Natural killer cell (primary cell): ENCODE measurements around the gene ZNF786. TPM values are rescaled to one million over a fixed set of nuclear protein-coding genes. Genes with fewer than 3 reads are reported as not detected.

ENCODE experiments used
- ATAC-seq, 3 donors: fragments of 150-1000 bp in 2 of 3; fragments of 200-7000 bp in 1 of 3; cut with Tn5 transposase; 1 replicate in 1 of 3; 2 replicates in 2 of 3; pipeline ENCODE4 v1.10.0; 2021; ENCODE audit warnings: mild to moderate bottlenecking in 2 of 3, moderate library complexity in 2 of 3
- DNase-seq, 2 donors: peaks; one replicate each; pipeline versions ENCODE4 v3.0.0 to v3.0.0-alpha.2; 2013 to 2021; ENCODE audit warnings: mixed read lengths in 1 of 2
- H3K27ac ChIP-seq: one replicate; pipeline ENCODE4 v1.5.1; 2013; ENCODE audit warnings: mild to moderate bottlenecking, low read length
- H3K27me3 ChIP-seq: one replicate; pipeline ENCODE4 v1.6.1; 2013; ENCODE audit warnings: low read length; ENCODE audit not compliant: control insufficient read depth, insufficient read depth
- H3K36me3 ChIP-seq: one replicate; pipeline ENCODE4 v1.6.1; 2013; ENCODE audit warnings: low read length; ENCODE audit not compliant: control insufficient read depth, insufficient read depth
- H3K4me1 ChIP-seq: one replicate; pipeline ENCODE4 v1.6.1; 2013; ENCODE audit warnings: low read length; ENCODE audit not compliant: control insufficient read depth, insufficient read depth
- H3K4me3 ChIP-seq: one replicate; pipeline ENCODE4 v1.5.1; 2013; ENCODE audit warnings: low read length
- H3K9me3 ChIP-seq: one replicate; pipeline ENCODE4 v1.6.1; 2013; ENCODE audit warnings: low read length; ENCODE audit not compliant: control insufficient read depth, insufficient read depth
- H3K27ac Mint-ChIP-seq, 2 donors: one replicate each; pipeline ENCODE4 v1.8.0; 2022; ENCODE audit warnings: mild to moderate bottlenecking in 2 of 2, mixed read lengths in 2 of 2, moderate library complexity in 1 of 2
- H3K27me3 Mint-ChIP-seq, 2 donors: one replicate each; pipeline ENCODE4 v1.8.0; 2022; ENCODE audit warnings: low read depth in 2 of 2, mixed read lengths in 2 of 2
- H3K36me3 Mint-ChIP-seq: one replicate; pipeline ENCODE4 v1.8.0; 2022; ENCODE audit warnings: mixed read lengths
- H3K4me1 Mint-ChIP-seq, 2 donors: one replicate each; pipeline ENCODE4 v1.8.0; 2022; ENCODE audit warnings: mixed read lengths in 2 of 2
- H3K4me3 Mint-ChIP-seq: one replicate; pipeline ENCODE4 v1.8.0; 2022; ENCODE audit warnings: mild to moderate bottlenecking, moderate library complexity, mixed read lengths
- H3K9me3 Mint-ChIP-seq, 2 donors: one replicate each; pipeline ENCODE4 v1.8.0; 2022; ENCODE audit warnings: mixed read lengths in 2 of 2
- CTCF ChIP-seq: fragments of 200-600 bp; IDR thresholded peaks from one replicate; pipeline ENCODE4 v1.8.0; 2022; ENCODE audit warnings: antibody characterized with exemption
- WGBS: methylation state at CpG from one replicate; pipeline ENCODE4 v1.1.7; 2013; ENCODE audit warnings: missing lambda C conversion rate; ENCODE audit not compliant: insufficient coverage; 5-methylcytosine and 5-hydroxymethylcytosine counted together
- intact Hi-C: fragments of 100-400 bp; cut with micrococcal nuclease; formaldehyde crosslinking; loops from one replicate; pipeline ENCODE4 v1.14.2; 2022
- total RNA-seq, 4 donors: library from RNA; stranded (reverse); fragments of 120-200 nt in 1 of 4; gene quantifications; one replicate each; pipeline versions ENCODE4 v1.2.3 to v1.2.4, GENCODE V29; 2013 to 2022

Gene ZNF786
- total RNA-seq, 3 donors from 2014 or later (not counting 1 experiment from before 2014, with no cell fraction given) = 3.2 to 9.1 (median 4.6) TPM

GRCh38 chr7:149085866-149086265, 4.7 kb downstream of the ZNF786 start:
- H3K9me3 ChIP-seq = no peaks in the 10 kb centered on the region
- H3K27me3 ChIP-seq = no peaks in the 10 kb centered on the region
- intact Hi-C loops = no loop called here
- no peak overlapping the region for H3K4me3 ChIP-seq
- no peak overlapping the region for H3K4me3 Mint-ChIP-seq
- no peaks in the 10 kb centered on the region for H3K27me3 Mint-ChIP-seq
- peaks cover 8% of the 10 kb centered on the region for H3K36me3 Mint-ChIP-seq
- no peaks in the 10 kb centered on the region for H3K36me3 ChIP-seq
- no peak for ATAC-seq
- H3K4me1 ChIP-seq = peaks cover 26% of the 10 kb centered on the region
- no peak overlapping the region for H3K27ac ChIP-seq
- WGBS = no CpG with 5 or more reads among the region's 1 CpG
- H3K27ac Mint-ChIP-seq = peak overlapping the region; percentile 56 to 72
- H3K4me1 Mint-ChIP-seq = peaks cover 36 to 38% of the 10 kb centered on the region in 2 donors
- DNase-seq = no peak
- TF ChIP-seq CTCF = no peak
- H3K9me3 Mint-ChIP-seq = no peaks in the 10 kb centered on the region

GRCh38 chr7:149084407-149084806, 6.1 kb downstream of the ZNF786 start:
- ATAC-seq (no peak), DNase-seq (no peak)
- no peaks in the 10 kb centered on the region for H3K27me3 Mint-ChIP-seq
- TF ChIP-seq CTCF = no peak
- Histone ChIP-seq H3K9me3 (no peaks in the 10 kb centered on the region), H3K4me1 (peaks cover 18% of the 10 kb centered on the region), H3K27me3 (no peaks in the 10 kb centered on the region), H3K4me3 (no peak overlapping the region), H3K36me3 (no peaks in the 10 kb centered on the region), H3K27ac (no peak overlapping the region)
- H3K36me3 Mint-ChIP-seq = peaks cover 8% of the 10 kb centered on the region
- peak overlapping the region in 1 of 2 donors; percentile 29 for H3K27ac Mint-ChIP-seq
- intact Hi-C loops = no loop called here
- no peaks in the 10 kb centered on the region for H3K9me3 Mint-ChIP-seq
- WGBS = 100% methylated on average over 2 of the region's 2 CpGs
- H3K4me3 Mint-ChIP-seq = no peak overlapping the region
- H3K4me1 Mint-ChIP-seq = peaks cover 27% of the 10 kb centered on the region in 2 donors

- Histone ChIP-seq H3K9me3 (no peaks in the 10 kb centered on the region), H3K27ac (no peak overlapping the region), H3K4me1 (no peaks in the 10 kb centered on the region), H3K36me3 (peaks cover 2% of the 10 kb centered on the region), H3K27me3 (no peaks in the 10 kb centered on the region), H3K4me3 (no peak overlapping the region)
- Mint-ChIP-seq H3K36me3 (peaks cover 10% of the 10 kb centered on the region), H3K27ac (no peak overlapping the region), H3K9me3 (no peaks in the 10 kb centered on the region), H3K27me3 (no peaks in the 10 kb centered on the region), H3K4me1 (peaks cover 15 to 19% of the 10 kb centered on the region in 2 donors), H3K4me3 (no peak overlapping the region)
- ATAC-seq = no peak
- intact Hi-C loops = no loop called here
- DNase-seq = no peak
- WGBS = 95% methylated on average over 6 of the region's 6 CpGs
- TF ChIP-seq CTCF = no peak
Observed at GRCh38 chr7:149081914-149082313, 8.6 kb downstream of the ZNF786 start.

- H3K4me3 ChIP-seq = no peak overlapping the region
- no peaks in the 10 kb centered on the region for H3K9me3 Mint-ChIP-seq
- H3K4me1 Mint-ChIP-seq = peaks cover 6 to 7% of the 10 kb centered on the region in 2 donors
- H3K36me3 ChIP-seq = peaks cover 17% of the 10 kb centered on the region
- no peaks in the 10 kb centered on the region for H3K4me1 ChIP-seq
- no peak overlapping the region for H3K27ac ChIP-seq
- ATAC-seq = no peak
- intact Hi-C loops = no loop called here
- peaks cover 8% of the 10 kb centered on the region for H3K36me3 Mint-ChIP-seq
- H3K27me3 ChIP-seq = no peaks in the 10 kb centered on the region
- 81% methylated on average over 5 of the region's 9 CpGs for WGBS
- no peaks in the 10 kb centered on the region for H3K27me3 Mint-ChIP-seq
- TF ChIP-seq CTCF = no peak
- H3K4me3 Mint-ChIP-seq = no peak overlapping the region
- H3K27ac Mint-ChIP-seq = no peak overlapping the region
- no peaks in the 10 kb centered on the region for H3K9me3 ChIP-seq
- DNase-seq = no peak
Observed at GRCh38 chr7:149077594-149077993, 12.9 kb downstream of the ZNF786 start.
